DMS53 (cell line): ENCODE measurements around the gene TMEM219.
A peak's percentile ranks its signal among the peaks of the same experiment; 100 is the strongest.
"Not testable (repeated sequence)": the region's sequence is repeated elsewhere in the genome, so short reads cannot be mapped to it uniquely, and the experiment has no call there.

ENCODE experiments used
- DNase-seq: peaks from one replicate; lab custom pipeline; 2025; lab: John Stamatoyannopoulos, UW

Gene TMEM219

GRCh38 chr16:30011714-30012504 is 50.0 kb downstream of the TMEM219 start:
- DNase-seq = no peak

- not testable (repeated sequence) for DNase-seq
These were observed 50.7 kb downstream of the TMEM219 start for GRCh38 chr16:30012598-30012997.

- not testable (repeated sequence) for DNase-seq
These were observed 53.6 kb downstream of the TMEM219 start for GRCh38 chr16:30015450-30015849.

GRCh38 chr16:30016555-30017276 is 54.8 kb downstream of the TMEM219 start:
- DNase-seq = no peak

- DNase-seq = no peak
These were observed 55.4 kb downstream of the TMEM219 start for GRCh38 chr16:30017277-30017656.

GRCh38 chr16:30017937-30018336 is 56.1 kb downstream of the TMEM219 start:
- not testable (repeated sequence) for DNase-seq

GRCh38 chr16:30018731-30019158 is 56.9 kb downstream of the TMEM219 start:
- peak; percentile 64 for DNase-seq
